Breast epithelium (tissue), 4 donors: ENCODE results near the gene TMEM187. TPM values are rescaled to one million over a fixed set of nuclear protein-coding genes. Genes with fewer than 3 reads are reported as not detected.

Source experiments
- DNase-seq, 2 donors: peaks; one replicate each; pipeline ENCODE4 v3.0.0-alpha.2; 2019; ENCODE audit warnings: low spot score in 2 of 2
- H3K27ac ChIP-seq, 2 donors: fragments of 200-600 bp; sonication (generic) in 1 of 2; one replicate each; pipeline ENCODE4 v1.5.1; 2016 to 2019; ENCODE audit warnings: mild to moderate bottlenecking in 1 of 2
- H3K27me3 ChIP-seq, 2 donors: fragments of 200-600 bp; sonication (generic) in 1 of 2; one replicate each; pipeline versions ENCODE4 v1.5.1 to v1.6.0; 2017 to 2019; ENCODE audit warnings: control low read depth in 1 of 2, mild to moderate bottlenecking in 1 of 2
- H3K36me3 ChIP-seq: fragments of 200-600 bp; one replicate; pipeline ENCODE4 v1.5.1; 2019
- H3K4me1 ChIP-seq, 2 donors: fragments of 200-600 bp; sonication (generic); one replicate each; pipeline ENCODE4 v1.5.1; 2016 to 2019; ENCODE audit warnings: control low read depth in 1 of 2
- H3K4me3 ChIP-seq, 3 donors: fragments of 200-600 bp; sonication (generic); 1 replicate in 2 of 3; 2 replicates in 1 of 3; pipeline ENCODE4 v1.5.1; 2016 to 2019; ENCODE audit warnings: mild to moderate bottlenecking in 3 of 3, moderate library complexity in 2 of 3
- H3K9me3 ChIP-seq, 2 donors: fragments of 200-600 bp; sonication (generic) in 1 of 2; one replicate each; pipeline ENCODE4 v1.5.1; 2016 to 2019; ENCODE audit warnings: control low read depth in 1 of 2
- POLR2A ChIP-seq: fragments of 450-650 bp; IDR thresholded peaks from one replicate; pipeline ENCODE4 v1.6.1; 2016; ENCODE audit warnings: antibody characterized with exemption, mild to moderate bottlenecking, moderate library complexity
- POLR2AphosphoS5 ChIP-seq, 3 donors: sonication (generic); formaldehyde crosslinking; IDR thresholded peaks; one replicate each; pipeline ENCODE4 v1.6.1; 2017; ENCODE audit warnings: antibody characterized with exemption in 3 of 3
- intact Hi-C: fragments of 100-400 bp; cut with DNase I; formaldehyde crosslinking; loops from one replicate; pipeline ENCODE4 v1.15.1; 2023; ENCODE audit warnings: low total_unique reads
- total RNA-seq, 3 donors: library from RNA; depleted of rRNA; stranded (reverse); fragments of >200 nt; gene quantifications; one replicate each; pipeline ENCODE4 v1.1.0, GENCODE V29; 2016
- TF ChIP-seq, protein P1 (sequence below), 3 donors: fragments of 450-650 bp; IDR thresholded peaks; one replicate each; pipeline ENCODE4 v1.5.1; 2016 to 2017; ENCODE audit warnings: antibody characterized with exemption in 3 of 3, mild to moderate bottlenecking in 3 of 3, moderate library complexity in 3 of 3

Gene TMEM187
- total RNA-seq, 3 donors from 2014 or later = 7.6 to 10.9 (median 8.2) TPM

DNA sequence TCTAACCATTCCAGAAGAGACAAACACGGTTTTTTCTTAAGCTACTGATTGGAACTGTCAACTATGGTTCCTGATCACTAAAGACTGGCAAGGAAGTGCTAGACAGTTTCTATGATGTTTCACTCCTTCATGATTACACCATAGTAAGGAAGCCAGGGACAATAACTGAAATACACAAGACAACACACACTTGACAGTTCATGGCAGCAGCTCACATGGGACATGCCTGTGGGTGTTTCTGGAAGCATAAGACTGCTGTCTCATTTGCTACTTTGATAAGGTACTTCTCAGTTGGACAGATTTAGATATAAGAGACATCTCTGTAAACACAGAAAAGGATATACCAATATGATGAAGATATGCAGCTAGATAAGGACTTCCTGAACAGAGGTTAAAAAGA is 55.4 kb downstream of the TMEM187 start:
- no peaks in the 10 kb centered on the region for H3K9me3 ChIP-seq
- intact Hi-C loops = no loop called here
- H3K27me3 ChIP-seq = peaks cover 0 to 68% of the 10 kb centered on the region in 2 donors
- H3K36me3 ChIP-seq = no peaks in the 10 kb centered on the region
- H3K4me3 ChIP-seq = no peak overlapping the region
- H3K27ac ChIP-seq = no peak overlapping the region
- TF ChIP-seq POLR2AphosphoS5 (IDR thresholded peaks at IDR 0.05) (no peak), POLR2A (no peak)
- TF ChIP-seq, protein P1, sequence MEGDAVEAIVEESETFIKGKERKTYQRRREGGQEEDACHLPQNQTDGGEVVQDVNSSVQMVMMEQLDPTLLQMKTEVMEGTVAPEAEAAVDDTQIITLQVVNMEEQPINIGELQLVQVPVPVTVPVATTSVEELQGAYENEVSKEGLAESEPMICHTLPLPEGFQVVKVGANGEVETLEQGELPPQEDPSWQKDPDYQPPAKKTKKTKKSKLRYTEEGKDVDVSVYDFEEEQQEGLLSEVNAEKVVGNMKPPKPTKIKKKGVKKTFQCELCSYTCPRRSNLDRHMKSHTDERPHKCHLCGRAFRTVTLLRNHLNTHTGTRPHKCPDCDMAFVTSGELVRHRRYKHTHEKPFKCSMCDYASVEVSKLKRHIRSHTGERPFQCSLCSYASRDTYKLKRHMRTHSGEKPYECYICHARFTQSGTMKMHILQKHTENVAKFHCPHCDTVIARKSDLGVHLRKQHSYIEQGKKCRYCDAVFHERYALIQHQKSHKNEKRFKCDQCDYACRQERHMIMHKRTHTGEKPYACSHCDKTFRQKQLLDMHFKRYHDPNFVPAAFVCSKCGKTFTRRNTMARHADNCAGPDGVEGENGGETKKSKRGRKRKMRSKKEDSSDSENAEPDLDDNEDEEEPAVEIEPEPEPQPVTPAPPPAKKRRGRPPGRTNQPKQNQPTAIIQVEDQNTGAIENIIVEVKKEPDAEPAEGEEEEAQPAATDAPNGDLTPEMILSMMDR (IDR thresholded peaks at IDR 0.05) = no peak
- H3K4me1 ChIP-seq = no peaks in the 10 kb centered on the region
- no peak for DNase-seq

DNA sequence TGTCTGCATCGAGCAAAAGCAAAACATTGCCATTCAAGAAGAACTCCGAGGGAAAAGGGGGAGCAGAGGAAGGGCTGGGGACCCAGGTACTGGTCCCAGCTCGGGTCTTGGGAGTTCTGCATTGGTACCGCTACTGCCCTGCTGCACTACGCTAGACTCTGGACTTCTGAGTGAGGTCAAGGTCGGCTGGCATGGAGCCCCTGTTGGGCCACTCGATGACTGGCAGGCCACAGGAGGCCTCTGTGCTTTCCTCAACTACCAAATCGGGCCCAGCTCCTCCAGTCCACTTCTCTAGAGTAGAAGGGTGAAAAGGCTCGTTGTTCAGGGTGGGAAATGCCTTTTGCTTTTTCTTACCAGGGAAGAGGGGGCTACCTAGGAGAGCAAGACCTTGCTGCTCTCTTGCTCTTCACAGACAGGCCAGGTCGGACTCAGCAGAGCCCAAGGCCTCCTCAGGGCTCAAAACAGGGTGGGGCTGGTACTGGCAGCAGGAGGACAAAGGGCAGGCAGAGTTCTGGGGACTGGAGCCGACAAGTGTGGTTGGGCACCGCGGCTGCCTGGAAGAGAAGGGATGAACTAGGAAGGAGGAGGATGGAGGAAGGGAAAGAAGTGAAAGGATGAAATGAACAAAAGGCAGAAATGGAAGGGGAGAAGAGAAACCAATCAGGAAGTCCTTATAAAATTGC is 56.1 kb downstream of the TMEM187 start:
- intact Hi-C loops = no loop called here
- H3K9me3 ChIP-seq = no peaks in the 10 kb centered on the region
- no peak overlapping the region for H3K4me3 ChIP-seq
- TF ChIP-seq POLR2AphosphoS5 (IDR thresholded peaks at IDR 0.05) (no peak), POLR2A (no peak)
- TF ChIP-seq, protein P1 (IDR thresholded peaks at IDR 0.05) = no peak
- no peak overlapping the region for H3K27ac ChIP-seq
- no peaks in the 10 kb centered on the region for H3K36me3 ChIP-seq
- peaks cover 0 to 64% of the 10 kb centered on the region in 2 donors for H3K27me3 ChIP-seq
- no peak for DNase-seq
- no peaks in the 10 kb centered on the region for H3K4me1 ChIP-seq

DNA sequence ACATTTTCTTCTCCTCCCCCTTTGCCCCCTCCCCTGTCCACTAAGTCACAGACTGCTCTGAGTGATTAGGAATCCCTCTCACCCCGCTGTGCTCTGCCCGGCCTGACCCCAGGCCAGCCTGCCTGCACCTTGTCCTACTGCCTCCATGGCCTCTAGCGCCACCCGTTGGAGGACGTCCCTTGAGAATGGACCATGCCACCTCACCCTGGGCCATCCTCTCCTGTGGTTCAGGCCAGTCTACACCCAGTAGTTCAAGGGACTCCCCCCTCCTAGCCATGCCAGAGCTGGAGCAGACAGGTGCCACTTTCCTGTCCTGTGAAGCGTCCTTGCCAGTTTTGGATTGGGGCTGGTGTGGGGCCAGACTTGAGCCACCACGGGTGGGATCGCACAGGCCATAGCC is 56.9 kb downstream of the TMEM187 start:
- intact Hi-C loops = no loop called here
- TF ChIP-seq POLR2A = no peak
- no peak for TF ChIP-seq POLR2AphosphoS5 (IDR thresholded peaks at IDR 0.05)
- TF ChIP-seq, protein P1 (IDR thresholded peaks at IDR 0.05) = no peak
- H3K27me3 ChIP-seq = peaks cover 0 to 69% of the 10 kb centered on the region in 2 donors
- H3K4me1 ChIP-seq = no peaks in the 10 kb centered on the region
- no peaks in the 10 kb centered on the region for H3K36me3 ChIP-seq
- no peaks in the 10 kb centered on the region for H3K9me3 ChIP-seq
- DNase-seq = no peak
- H3K4me3 ChIP-seq = no peak overlapping the region
- no peak overlapping the region for H3K27ac ChIP-seq

DNA sequence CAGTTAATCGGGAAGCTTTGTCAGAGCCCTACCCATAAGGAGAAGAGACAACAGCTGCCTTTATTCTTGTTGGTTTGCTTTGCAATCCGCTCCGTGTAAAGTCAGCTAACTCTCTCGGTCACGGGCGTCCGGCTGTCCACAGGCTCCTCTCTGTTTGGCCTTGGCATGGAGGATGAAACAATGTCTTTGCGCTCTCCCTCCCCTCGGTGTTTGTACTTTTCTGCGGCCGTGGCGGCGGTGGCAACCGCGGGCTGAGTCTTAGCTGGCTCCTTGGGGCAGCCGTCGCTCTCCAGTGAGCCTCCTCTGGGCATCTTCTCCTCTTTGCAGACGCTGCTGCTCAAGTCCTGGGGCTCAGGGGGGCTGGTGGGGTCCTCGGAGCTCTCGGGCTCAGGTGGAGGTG is 57.7 kb downstream of the TMEM187 start:
- Histone ChIP-seq H3K4me3 (no peak overlapping the region), H3K27ac (no peak overlapping the region), H3K36me3 (no peaks in the 10 kb centered on the region), H3K27me3 (peaks cover 0 to 71% of the 10 kb centered on the region in 2 donors), H3K4me1 (no peaks in the 10 kb centered on the region), H3K9me3 (no peaks in the 10 kb centered on the region)
- intact Hi-C loops = no loop called here
- no peak for TF ChIP-seq POLR2AphosphoS5 (IDR thresholded peaks at IDR 0.05)
- TF ChIP-seq POLR2A = no peak
- TF ChIP-seq, protein P1 (IDR thresholded peaks at IDR 0.05) = no peak
- DNase-seq = no peak

DNA sequence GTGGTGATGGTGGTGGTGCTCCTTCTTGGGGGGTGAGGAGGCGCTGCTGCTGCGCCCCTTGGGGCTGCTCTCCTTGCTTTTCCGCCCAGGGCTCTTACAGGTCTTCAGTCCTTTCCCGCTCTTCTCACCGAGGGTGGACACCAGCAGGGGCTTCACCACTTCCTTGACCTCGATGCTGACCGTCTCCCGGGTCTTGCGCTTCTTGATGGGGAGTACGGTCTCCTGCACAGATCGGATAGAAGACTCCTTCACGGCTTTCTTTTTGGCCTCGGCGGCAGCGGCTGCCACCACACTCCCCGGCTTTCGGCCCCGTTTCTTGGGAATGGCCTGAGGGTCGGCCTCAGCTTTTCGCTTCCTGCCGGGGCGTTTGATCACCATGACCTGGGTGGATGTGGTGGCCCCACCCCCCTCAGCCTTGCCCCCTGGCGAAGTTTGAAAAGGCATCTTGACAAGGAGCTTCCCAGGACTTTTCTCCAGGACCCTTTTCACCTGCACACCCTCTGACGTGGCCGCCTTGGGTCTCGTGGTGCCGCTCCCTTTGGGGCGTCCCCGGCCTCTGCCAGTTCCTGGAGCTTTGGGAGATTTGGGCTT is 58.3 kb downstream of the TMEM187 start:
- intact Hi-C loops = no loop called here
- no peak overlapping the region for H3K27ac ChIP-seq
- H3K9me3 ChIP-seq = no peaks in the 10 kb centered on the region
- peaks cover 0 to 66% of the 10 kb centered on the region in 2 donors for H3K27me3 ChIP-seq
- no peak for DNase-seq
- H3K4me1 ChIP-seq = no peaks in the 10 kb centered on the region
- no peak overlapping the region for H3K4me3 ChIP-seq
- TF ChIP-seq POLR2A (no peak), POLR2AphosphoS5 (IDR thresholded peaks at IDR 0.05) (no peak)
- TF ChIP-seq, protein P1 (IDR thresholded peaks at IDR 0.05) = no peak
- H3K36me3 ChIP-seq = no peaks in the 10 kb centered on the region
